ENCODE data around the gene POM121L2. TPM values are rescaled to one million over a fixed set of nuclear protein-coding genes. Genes with fewer than 3 reads are reported as not detected.

The POM121L2 gene
- not detected for total RNA-seq

DNA sequence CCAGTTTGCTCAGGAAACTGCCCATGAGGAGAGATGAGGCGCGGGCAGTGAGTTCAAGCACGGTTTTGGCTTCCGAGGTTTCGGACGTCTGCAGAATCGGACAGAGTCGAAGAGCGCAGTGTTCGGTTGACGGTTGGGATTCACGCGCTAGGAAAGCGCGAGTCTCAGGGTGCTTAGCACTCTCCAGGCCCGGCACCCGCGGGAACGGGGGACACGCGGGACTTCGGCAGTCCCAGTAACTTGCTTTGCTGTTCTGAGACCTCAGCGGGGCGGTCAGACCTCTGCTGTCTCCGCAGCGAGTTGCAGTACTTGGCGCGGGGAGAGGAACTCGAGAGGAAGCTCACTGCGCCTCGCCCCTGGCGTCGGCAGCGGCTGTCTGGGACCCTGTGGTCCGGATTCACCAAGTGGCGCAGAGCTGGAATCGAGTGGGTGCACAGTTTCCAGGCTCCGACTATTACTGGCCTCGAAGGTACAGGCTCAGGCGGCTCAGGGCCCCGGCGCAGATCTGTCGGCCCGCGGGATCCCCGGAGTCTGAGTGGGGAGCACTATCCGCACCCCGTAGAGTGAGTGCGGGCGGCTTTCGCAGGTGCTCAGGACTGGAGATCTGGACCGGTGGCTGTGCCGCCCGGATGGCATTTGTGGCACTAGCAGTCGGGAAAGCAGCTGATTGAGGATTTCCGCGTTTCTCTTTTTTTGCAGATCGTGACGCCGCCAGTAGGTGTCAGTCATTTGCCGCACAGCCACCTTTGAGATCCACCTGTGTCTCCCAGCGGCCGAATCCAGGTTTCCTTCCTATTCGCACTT is at the start of gene POM121L2:
Gene POM121L2 (minus strand): TSS at position 128 of the 804 bp plus-strand sequence. CDS start 103 bp downstream, at position 25.
- CTCF ChIA-PET: interaction anchor here (0.7 to 1.7 kb wide), 10 partner anchors 75 to 476 kb away, joined by 3 to 6 read pairs (median 3); partner anchors contain the start of gene ZNF184
- POLR2A ChIA-PET: no interaction called here

DNA sequence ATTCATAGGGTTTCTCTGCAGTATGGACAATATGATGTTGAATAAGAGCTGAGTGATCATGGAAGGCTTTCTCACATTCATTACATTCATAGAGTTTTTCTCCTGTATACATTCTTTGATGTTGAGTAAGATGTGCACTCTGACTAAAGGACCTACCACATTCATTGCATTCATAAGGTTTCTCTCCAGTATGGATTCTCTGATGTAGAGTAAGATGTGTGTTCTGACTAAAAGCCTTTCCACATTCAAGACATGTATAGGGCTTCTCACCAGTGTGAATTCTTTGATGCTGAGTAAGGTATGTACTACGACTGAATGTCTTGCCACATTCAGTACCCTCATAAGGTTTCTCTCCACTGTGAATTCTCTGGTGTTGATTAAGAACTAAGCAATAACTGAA is 47.2 kb upstream of the POM121L2 start:
- ChIA-PET CTCF (no interaction called here), POLR2A (no interaction called here)

GRCh38 chr6:27358786-27359185 is 46.7 kb upstream of the POM121L2 start:
- ChIA-PET POLR2A (no interaction called here), CTCF (no interaction called here)

DNA sequence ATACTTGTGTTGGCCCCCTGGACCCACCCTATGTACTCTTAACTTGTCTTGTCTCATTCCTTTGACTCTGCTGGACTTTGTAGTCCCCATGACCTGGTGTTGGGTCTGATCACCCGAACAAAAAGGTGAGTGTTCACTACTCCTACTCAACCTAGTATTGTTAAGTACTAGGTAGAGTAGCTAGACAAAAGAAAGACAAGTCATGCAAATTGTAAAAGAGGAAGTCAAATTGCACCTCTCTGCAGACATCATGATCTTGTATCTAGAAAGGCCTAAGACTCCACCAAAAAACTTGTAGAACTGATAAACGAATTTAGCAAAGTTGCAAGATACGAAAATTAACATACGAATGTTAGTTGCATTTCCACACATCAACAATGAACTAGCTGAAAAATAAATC is 40.8 kb upstream of the POM121L2 start:
- ChIA-PET POLR2A (no interaction called here), CTCF (no interaction called here)

DNA sequence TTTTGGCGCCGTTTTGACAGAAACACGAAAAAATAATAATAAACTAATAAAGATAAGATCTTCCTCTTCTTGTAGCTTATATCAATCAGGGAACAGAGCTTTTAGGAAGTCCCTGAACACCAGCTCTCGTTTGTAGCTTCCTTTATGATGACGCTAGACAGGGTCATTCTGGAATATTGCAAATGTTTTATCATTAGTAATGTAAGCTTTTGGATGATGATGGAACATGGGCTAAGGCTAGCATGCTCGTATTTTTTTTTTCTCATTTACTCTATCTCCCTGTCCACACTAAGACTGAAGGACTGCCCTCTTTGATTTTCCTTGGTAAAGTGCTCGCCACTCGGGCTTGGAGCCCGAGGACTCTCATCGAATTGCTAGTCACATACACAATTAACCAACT is 22.1 kb upstream of the POM121L2 start:
- ChIA-PET CTCF (interaction anchor here (0.6 kb wide), 1 partner anchor 56 kb away, joined by 3 read pairs; no protein-coding TSS in a partner anchor), POLR2A (no interaction called here)

- POLR2A ChIA-PET: no interaction called here
- CTCF ChIA-PET: interaction anchor here (0.5 to 0.6 kb wide), 2 partner anchors 55 to 100 kb away, joined by 3 to 5 read pairs; no protein-coding TSS in a partner anchor
Measured at GRCh38 chr6:27333642-27334040, 21.6 kb upstream of the POM121L2 start.

GRCh38 chr6:27332692-27333641 is 20.9 kb upstream of the POM121L2 start:
- CTCF ChIA-PET: interaction anchor here (0.5 kb wide), 1 partner anchor 101 kb away, joined by 5 read pairs; no protein-coding TSS in a partner anchor

DNA sequence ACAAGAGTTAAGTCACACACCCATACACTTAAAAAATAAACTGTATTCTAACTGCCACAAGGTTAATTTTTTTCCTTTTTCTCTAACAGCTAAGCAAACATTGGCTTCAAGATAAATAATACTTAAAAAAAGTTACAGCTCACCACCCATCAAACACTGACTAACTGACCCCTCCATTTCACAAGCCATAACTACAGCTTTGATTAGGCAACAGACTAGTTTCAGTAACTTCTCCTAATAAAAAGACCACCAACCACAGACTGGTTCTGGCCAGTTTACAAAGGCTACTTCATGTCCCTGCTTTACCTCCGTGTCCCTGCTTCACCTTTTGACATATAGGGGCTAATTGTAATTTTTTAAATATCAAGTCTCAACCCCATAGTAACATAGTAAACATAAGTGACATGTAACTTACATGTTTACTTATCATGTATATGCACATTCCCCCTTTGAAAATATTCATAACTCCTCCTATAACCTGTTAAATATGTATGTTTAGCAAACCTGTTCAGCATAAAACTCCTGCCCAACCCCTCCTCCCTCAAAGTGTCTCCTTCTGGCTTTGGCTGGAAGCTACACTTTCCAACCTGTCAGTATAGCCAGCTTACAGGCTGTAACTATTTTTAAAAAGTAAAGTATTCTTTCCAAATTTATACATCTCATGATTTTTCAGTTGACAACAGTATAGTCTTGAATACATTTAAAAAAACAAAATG is 15.1 kb upstream of the POM121L2 start:
- ChIA-PET POLR2A (no interaction called here), CTCF (no interaction called here)

More at GRCh38 chr6:27332692-27333641, 20.9 kb upstream of the POM121L2 start:
- POLR2A ChIA-PET: no interaction called here

- CTCF ChIA-PET: no interaction called here
- POLR2A ChIA-PET: no interaction called here
Measured at GRCh38 chr6:27321901-27322300, 9.8 kb upstream of the POM121L2 start.

- POLR2A ChIA-PET: no interaction called here
- CTCF ChIA-PET: no interaction called here
Measured at GRCh38 chr6:27321370-27321769, 9.3 kb upstream of the POM121L2 start.

- ChIA-PET CTCF (no interaction called here), POLR2A (no interaction called here)
Measured at GRCh38 chr6:27318973-27319372, 6.9 kb upstream of the POM121L2 start.

DNA sequence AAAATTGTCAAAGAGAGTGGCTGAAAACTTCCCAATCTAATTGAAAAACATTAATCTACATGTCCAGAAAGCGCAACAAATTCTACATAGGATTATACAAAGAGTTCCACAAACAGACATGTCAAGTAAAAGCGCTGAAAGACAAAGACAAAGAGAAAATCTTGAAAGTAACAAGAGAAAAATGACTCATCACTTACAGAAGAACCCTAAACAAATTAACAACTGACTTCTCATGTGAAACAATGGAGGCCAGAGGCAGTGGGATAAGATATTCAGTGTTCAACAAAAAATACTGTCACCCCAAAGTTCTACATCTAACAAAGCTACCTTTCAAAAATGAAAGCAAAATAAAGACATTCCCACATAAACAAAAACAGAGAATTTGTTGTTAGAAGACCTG is 2.0 kb upstream of the POM121L2 start:
- ChIA-PET CTCF (no interaction called here), POLR2A (no interaction called here)

GRCh38 chr6:27312950-27313271 is 838 bp upstream of the POM121L2 start:
- POLR2A ChIA-PET: no interaction called here
- CTCF ChIA-PET: interaction anchor here (0.7 to 1.7 kb wide), 9 partner anchors 76 to 476 kb away, joined by 3 to 6 read pairs (median 3); partner anchors contain the start of gene ZNF184

GRCh38 chr6:27311806-27312145 is 297 bp downstream of the POM121L2 start:
- ChIA-PET CTCF (interaction anchor here (0.8 to 1.0 kb wide), 2 partner anchors 185 to 306 kb away, joined by 3 to 4 read pairs; no protein-coding TSS in a partner anchor), POLR2A (no interaction called here)

GRCh38 chr6:27303613-27304272 is 8.3 kb downstream of the POM121L2 start:
- POLR2A ChIA-PET: no interaction called here
- CTCF ChIA-PET: interaction anchor here (0.9 to 1.0 kb wide), 2 partner anchors 38 to 201 kb away, joined by 3 read pairs; no protein-coding TSS in a partner anchor

GRCh38 chr6:27297857-27298730 is 14.0 kb downstream of the POM121L2 start:
- CTCF ChIA-PET: interaction anchor here (0.5 kb wide), 1 partner anchor 243 kb away, joined by 4 read pairs; no protein-coding TSS in a partner anchor
- POLR2A ChIA-PET: no interaction called here

DNA sequence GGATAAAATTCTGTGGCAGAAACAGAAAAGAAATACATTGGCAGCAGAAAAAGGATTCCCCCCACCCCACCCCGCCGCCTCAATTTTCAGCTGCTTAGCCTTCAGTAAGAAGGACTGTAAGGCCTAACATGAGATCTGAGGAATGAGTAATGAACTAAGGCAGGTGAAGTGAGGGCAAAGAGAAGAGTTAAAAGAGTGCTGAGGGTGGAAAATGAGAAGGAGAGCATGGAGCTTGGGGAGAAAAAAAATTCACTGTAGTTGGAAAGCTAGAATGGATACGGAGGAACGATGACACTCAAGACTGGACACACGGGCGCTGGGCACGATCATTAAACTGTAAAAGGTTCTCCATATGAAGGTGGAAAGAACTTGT is 14.6 kb downstream of the POM121L2 start:
- ChIA-PET CTCF (interaction anchor here (0.5 kb wide), 1 partner anchor 243 kb away, joined by 4 read pairs; no protein-coding TSS in a partner anchor), POLR2A (no interaction called here)

DNA sequence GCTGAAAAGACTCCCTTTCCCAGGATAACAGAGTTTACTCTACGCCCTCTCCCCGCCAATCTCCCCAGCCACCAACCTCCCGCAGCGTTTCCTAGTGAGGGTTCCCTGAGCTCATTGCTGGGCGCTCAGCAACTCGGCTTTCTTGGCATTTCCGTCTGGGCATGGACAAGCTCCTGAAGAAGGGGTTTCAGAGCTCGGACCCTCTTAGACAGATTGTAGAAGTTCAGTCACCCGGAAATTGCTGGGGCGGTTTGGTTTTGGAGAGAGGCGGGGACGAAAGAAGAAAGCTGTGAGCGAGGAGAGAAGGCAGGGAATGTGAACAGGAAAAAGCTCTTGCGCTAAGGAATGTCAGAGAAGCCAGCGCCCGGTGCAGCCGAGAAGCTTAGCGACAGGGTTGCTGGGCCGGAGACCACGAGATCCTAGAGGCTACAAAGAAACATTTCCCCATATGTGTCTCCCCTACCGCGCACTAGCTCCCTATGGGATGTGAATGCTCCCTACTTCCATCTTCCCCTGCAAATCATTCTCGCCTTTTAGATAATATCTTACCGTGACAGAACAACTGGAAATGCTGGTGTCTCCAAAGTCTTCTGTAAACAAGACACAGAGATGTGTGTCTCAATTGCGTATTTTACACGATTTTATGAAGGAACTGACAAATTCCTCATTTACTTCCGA is 15.8 kb downstream of the POM121L2 start:
- POLR2A ChIA-PET: no interaction called here
- CTCF ChIA-PET: no interaction called here
